Smooth muscle cell (in vitro differentiated cells): ENCODE measurements around the gene XKR7. TPM values are rescaled to one million over a fixed set of nuclear protein-coding genes. Genes with fewer than 3 reads are reported as not detected.
"Not testable (repeated sequence)": the region's sequence is repeated elsewhere in the genome, so short reads cannot be mapped to it uniquely, and the experiment has no call there.

Experiments
- DNase-seq: peaks from one replicate; lab custom pipeline; 2025; ENCODE audit not compliant: unreplicated experiment; lab: John Stamatoyannopoulos, UW
- H2AFZ ChIP-seq: fragments of 200-600 bp; sonication (generic); 2 replicates; pipeline ENCODE4 v1.6.0; 2016; ENCODE audit warnings: antibody characterized with exemption, low read depth, mild to moderate bottlenecking
- H3F3A ChIP-seq: fragments of 200-600 bp; sonication (generic); 2 replicates; pipeline ENCODE4 v1.6.0; 2017; ENCODE audit warnings: antibody characterized with exemption, low read depth
- H3K27ac ChIP-seq: fragments of 200-600 bp; sonication (generic); 2 replicates; pipeline ENCODE4 v1.5.1; 2016; ENCODE audit warnings: low read depth, mild to moderate bottlenecking
- H3K27me3 ChIP-seq: fragments of 200-600 bp; sonication (generic); 2 replicates; pipeline ENCODE4 v1.6.1; 2016; ENCODE audit warnings: low read depth, mild to moderate bottlenecking
- H3K36me3 ChIP-seq: fragments of 200-600 bp; sonication (generic); 2 replicates; pipeline ENCODE4 v1.5.1; 2016; ENCODE audit warnings: low read depth
- H3K4me1 ChIP-seq: fragments of 200-600 bp; sonication (generic); 2 replicates; pipeline ENCODE4 v1.5.1; 2016; ENCODE audit warnings: low read depth
- H3K4me2 ChIP-seq: fragments of 200-600 bp; sonication (generic); 2 replicates; pipeline ENCODE4 v1.6.0; 2016; ENCODE audit warnings: mild to moderate bottlenecking
- H3K4me3 ChIP-seq: fragments of 200-600 bp; sonication (generic); 2 replicates; pipeline ENCODE4 v1.5.1; 2016; ENCODE audit warnings: mild to moderate bottlenecking
- H3K79me2 ChIP-seq: fragments of 200-600 bp; sonication (generic); 2 replicates; pipeline ENCODE4 v1.6.0; 2016; ENCODE audit warnings: low read depth, mild to moderate bottlenecking
- H3K9ac ChIP-seq: fragments of 200-600 bp; sonication (generic); 2 replicates; pipeline ENCODE4 v1.6.0; 2016; ENCODE audit warnings: low read depth
- H3K9me3 ChIP-seq: fragments of 200-600 bp; sonication (generic); replicated peaks from 2 replicates; pipeline ENCODE4 v1.5.1; 2016; ENCODE audit warnings: low read depth
- H4K20me1 ChIP-seq: fragments of 200-600 bp; sonication (generic); 2 replicates; pipeline ENCODE4 v1.6.0; 2016; ENCODE audit warnings: low read depth
- WGBS: methylation state at CpG from one replicate; pipeline ENCODE4 v1.1.7; 2016; ENCODE audit warnings: low lambda C conversion rate; 5-methylcytosine and 5-hydroxymethylcytosine counted together
- polyA plus RNA-seq: library from polyadenylated mRNA; unstranded; fragments of >200 nt; fragmentation: Nextera tagmentation; extraction: Ambion mirVana; gene quantifications from 2 replicates; pipeline ENCODE4 v1.2.1, GENCODE V29; 2016
- total RNA-seq: library from RNA; depleted of rRNA; stranded (reverse); fragments of >200 nt; gene quantifications from 2 replicates; pipeline ENCODE4 v1.2.3, GENCODE V29; 2014
- TF ChIP-seq, protein P1 (sequence below): fragments of 200-600 bp; sonication (generic); IDR thresholded peaks from 2 replicates; pipeline ENCODE4 v1.5.1; 2017; ENCODE audit warnings: borderline replicate concordance, mild to moderate bottlenecking, antibody characterized with exemption; ENCODE audit not compliant: insufficient read depth, poor library complexity, severe bottlenecking

XKR7 gene
- total and polyA plus RNA-seq, 2 experiments from 2014 or later: not detected

DNA sequence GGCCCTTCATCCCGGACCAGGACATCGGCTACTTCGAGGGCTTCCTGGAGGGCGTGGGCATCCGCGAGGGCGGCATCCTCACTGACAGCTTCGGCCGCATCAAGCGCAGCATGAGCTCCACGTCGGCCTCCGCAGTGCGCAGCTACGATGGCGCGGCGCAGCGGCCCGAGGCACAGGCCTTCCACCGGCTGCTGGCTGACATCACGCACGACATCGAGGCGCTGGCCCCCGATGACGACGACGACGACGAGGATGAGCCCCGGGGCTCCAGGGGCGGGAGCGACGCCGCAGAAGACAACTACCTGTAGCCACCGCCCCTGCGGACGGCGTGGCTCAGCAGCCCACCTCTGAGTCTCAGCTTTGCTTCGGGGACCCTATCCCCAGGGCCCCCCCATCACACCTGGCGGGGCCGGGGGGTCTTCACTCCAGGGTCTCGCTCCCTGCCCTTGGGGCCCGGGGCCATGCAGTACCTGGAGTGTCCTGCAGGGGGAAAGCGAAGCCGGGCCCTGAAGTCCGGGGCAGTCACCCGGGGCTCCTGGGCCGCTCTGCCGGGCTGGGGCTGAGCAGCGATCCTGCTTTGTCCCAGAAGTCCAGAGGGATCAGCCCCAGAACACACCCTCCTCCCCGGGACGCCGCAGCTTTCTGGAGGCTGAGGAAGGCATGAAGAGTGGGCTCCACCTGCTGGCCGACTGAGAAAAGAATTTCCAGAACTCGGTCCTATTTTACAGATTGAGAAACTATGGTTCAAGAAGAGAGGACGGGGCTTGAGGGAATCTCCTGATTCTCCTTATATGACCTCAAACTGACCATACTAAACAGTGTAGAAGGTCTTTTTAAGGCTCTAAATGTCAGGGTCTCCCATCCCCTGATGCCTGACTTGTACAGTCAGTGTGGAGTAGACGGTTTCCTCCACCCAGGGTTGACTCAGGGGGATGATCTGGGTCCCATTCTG, 63.3 kb downstream of the XKR7 start:
- Histone ChIP-seq H3K9ac (no peak overlapping the region), H3F3A (no peaks in the 10 kb centered on the region), H2AFZ (peak overlapping the region; percentile 60), H3K27me3 (peaks cover 32% of the 10 kb centered on the region), H3K4me2 (peak overlapping the region; percentile 87), H3K9me3 (no peaks in the 10 kb centered on the region), H3K36me3 (no peaks in the 10 kb centered on the region), H3K4me1 (no peaks in the 10 kb centered on the region), H3K27ac (no peak overlapping the region), H3K79me2 (no peaks in the 10 kb centered on the region), H4K20me1 (no peaks in the 10 kb centered on the region), H3K4me3 (peak overlapping the region; percentile 47)
- 19% methylated on average over 59 of the region's 59 CpGs for WGBS
- DNase-seq: peak; percentile 27
- TF ChIP-seq, protein P1, sequence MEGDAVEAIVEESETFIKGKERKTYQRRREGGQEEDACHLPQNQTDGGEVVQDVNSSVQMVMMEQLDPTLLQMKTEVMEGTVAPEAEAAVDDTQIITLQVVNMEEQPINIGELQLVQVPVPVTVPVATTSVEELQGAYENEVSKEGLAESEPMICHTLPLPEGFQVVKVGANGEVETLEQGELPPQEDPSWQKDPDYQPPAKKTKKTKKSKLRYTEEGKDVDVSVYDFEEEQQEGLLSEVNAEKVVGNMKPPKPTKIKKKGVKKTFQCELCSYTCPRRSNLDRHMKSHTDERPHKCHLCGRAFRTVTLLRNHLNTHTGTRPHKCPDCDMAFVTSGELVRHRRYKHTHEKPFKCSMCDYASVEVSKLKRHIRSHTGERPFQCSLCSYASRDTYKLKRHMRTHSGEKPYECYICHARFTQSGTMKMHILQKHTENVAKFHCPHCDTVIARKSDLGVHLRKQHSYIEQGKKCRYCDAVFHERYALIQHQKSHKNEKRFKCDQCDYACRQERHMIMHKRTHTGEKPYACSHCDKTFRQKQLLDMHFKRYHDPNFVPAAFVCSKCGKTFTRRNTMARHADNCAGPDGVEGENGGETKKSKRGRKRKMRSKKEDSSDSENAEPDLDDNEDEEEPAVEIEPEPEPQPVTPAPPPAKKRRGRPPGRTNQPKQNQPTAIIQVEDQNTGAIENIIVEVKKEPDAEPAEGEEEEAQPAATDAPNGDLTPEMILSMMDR: peak; percentile 98

DNA sequence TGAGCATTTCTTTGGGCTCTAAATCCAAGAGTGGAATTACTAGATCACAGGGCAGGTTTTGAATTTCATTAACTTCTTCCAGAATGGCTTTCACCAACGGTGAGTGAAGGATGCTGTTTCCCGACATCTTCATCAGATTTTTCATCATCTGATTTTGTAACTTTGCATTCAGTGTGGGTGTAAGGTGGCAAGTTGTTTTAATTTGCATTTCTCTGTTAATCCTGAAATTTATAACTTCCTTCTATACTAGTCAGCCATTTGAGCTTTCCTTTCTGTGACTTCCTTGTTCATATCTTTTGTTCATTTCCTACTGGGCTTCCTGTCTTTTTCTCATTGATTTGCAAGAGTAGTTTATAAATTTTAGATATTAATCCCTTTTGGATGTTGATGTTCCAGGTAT, 65.4 kb downstream of the XKR7 start:
- TF ChIP-seq, protein P1: no peak

DNA sequence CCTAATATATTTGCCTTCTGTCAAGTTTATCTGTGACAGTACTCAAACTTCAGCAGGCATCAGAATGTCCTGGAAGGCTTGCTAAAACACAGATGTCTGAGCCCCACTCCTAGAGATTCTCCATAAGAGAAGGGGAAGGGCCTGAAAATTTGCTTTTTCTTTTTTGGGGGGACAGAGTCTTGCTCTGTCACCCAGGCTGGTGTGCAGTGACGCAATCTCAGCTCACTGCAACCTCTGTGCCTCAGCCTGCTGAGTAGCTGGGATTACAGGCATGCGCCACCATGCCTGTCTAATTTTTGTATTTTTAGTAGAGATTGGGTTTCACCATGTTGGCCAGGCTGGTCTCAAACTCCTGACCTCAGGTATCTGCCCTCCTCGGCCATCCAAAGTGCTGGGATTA, 65.8 kb downstream of the XKR7 start:
- not testable (repeated sequence) for H3K4me2 ChIP-seq, H2AFZ ChIP-seq, H3K36me3 ChIP-seq, H3K9me3 ChIP-seq, H3F3A ChIP-seq, H4K20me1 ChIP-seq, DNase-seq, H3K4me3 ChIP-seq, H3K79me2 ChIP-seq, H3K9ac ChIP-seq, H3K4me1 ChIP-seq, H3K27ac ChIP-seq
- H3K27me3 ChIP-seq: peaks cover 32% of the 10 kb centered on the region
- 91% methylated on average over 3 of the region's 3 CpGs for WGBS

More for the DNA sequence above, 65.4 kb downstream of the XKR7 start:
- Histone ChIP-seq H3K9ac (no peak overlapping the region), H3K4me2 (no peak overlapping the region), H3K27me3 (peaks cover 32% of the 10 kb centered on the region), H3K9me3 (no peaks in the 10 kb centered on the region), H3K79me2 (no peaks in the 10 kb centered on the region), H2AFZ (no peak overlapping the region), H3K4me1 (no peaks in the 10 kb centered on the region), H3K36me3 (no peaks in the 10 kb centered on the region), H3K27ac (no peak overlapping the region), H3K4me3 (no peak overlapping the region), H3F3A (no peaks in the 10 kb centered on the region), H4K20me1 (no peaks in the 10 kb centered on the region)
- whole genome bisulfite sequencing: 88% methylated on average over 2 of the region's 2 CpGs
- no peak for DNase-seq

DNA sequence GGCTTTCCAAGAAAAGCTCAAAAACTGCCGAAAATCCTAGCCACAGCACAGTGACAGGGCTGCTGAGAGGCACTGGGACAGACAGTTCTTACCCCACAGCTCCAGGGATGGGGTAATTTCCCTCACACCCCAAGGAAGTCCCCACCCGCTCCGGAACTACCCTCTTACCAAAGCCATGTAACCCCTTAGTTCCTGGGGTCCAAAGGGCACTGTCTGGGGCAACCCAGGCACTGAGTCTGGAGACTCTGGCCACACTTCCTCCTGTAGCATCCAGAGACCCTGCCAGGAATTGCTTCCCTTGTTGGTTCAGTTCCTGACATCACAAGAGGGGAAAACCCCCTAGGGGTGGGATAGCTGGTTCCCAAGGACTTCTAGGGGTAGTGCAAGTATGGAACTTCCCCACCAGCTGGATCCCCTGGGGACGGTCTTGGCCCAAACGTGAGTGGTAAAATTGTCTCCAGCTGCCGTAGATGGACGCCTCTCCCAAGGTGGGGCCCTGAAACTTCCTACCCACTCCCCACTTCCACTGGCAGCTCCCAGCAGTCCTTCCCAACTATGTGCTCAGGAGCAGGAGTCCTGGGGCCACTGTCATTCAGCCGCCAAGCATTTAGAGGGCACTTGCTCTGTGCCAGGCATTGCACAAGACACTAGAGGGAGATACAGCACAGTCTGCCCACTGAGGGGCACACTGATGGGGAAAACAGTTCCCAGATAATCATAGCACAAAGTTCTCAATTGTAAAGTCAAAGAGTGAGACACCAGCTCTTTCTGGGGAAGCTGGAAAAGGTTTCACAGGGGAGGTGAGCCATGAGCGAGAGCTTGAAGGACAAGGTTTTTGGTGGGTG, 66.9 kb downstream of the XKR7 start:
- Histone ChIP-seq H4K20me1 (no peaks in the 10 kb centered on the region), H3K4me3 (no peak overlapping the region), H3K9me3 (no peaks in the 10 kb centered on the region), H3F3A (no peaks in the 10 kb centered on the region), H3K27me3 (peaks cover 32% of the 10 kb centered on the region), H3K79me2 (no peaks in the 10 kb centered on the region), H3K4me2 (no peak overlapping the region), H3K4me1 (no peaks in the 10 kb centered on the region), H3K36me3 (no peaks in the 10 kb centered on the region), H3K9ac (no peak overlapping the region), H3K27ac (no peak overlapping the region), H2AFZ (no peak overlapping the region)
- 76% methylated on average over 9 of the region's 9 CpGs for WGBS
- no peak for DNase-seq
- TF ChIP-seq, protein P1: peak; percentile 27
